ENCODE data around the gene NR4A3. TPM values are rescaled to one million over a fixed set of nuclear protein-coding genes. Genes with fewer than 3 reads are reported as not detected.
A peak's percentile ranks its signal among the peaks of the same experiment; 100 is the strongest.

The NR4A3 gene
- total and polyA plus RNA-seq, 2 experiments from 2014 or later: 0.10 to 0.17 TPM

GRCh38 chr9:99818500-99818899 is 3.2 kb upstream of the NR4A3 start:
- Mint-ChIP-seq H3K36me3 (ENCODE audit: low read depth) (no peaks in the 10 kb centered on the region; the same call in 2 of the 3 replicates), H3K9me3 (no peaks in the 10 kb centered on the region), H3K4me3 (peak overlapping the region; percentile 71), H3K4me1 (peaks cover 43% of the 10 kb centered on the region), H3K27me3 (ENCODE audit: insufficient read depth, low read depth, poor library complexity) (peaks cover 43% of the 10 kb centered on the region), H3K27ac (no peak overlapping the region)
- DNase-seq (ENCODE audit: low spot score) (peak; percentile 27), ATAC-seq (no peak)
- Histone ChIP-seq H3K4me1 (ENCODE audit: insufficient read depth) (peaks cover 44% of the 10 kb centered on the region), H3F3A (replicated peaks; ENCODE audit: low read depth) (peaks cover 19% of the 10 kb centered on the region), H3K9me2 (ENCODE audit: insufficient read depth) (no peaks in the 10 kb centered on the region), H3K79me2 (replicated peaks; ENCODE audit: insufficient read depth) (peaks cover 21% of the 10 kb centered on the region; the same call in 1 of the 2 replicates), H3K36me3 (ENCODE audit: insufficient read depth) (no peaks in the 10 kb centered on the region), H3K27ac (ENCODE audit: low read depth) (no peak overlapping the region), H3K4me3 (peak overlapping the region; percentile 78), H3K27me3 (ENCODE audit: insufficient read depth) (peaks cover 34% of the 10 kb centered on the region), H2AFZ (no peak overlapping the region), H4K20me1 (replicated peaks; ENCODE audit: insufficient read depth) (no peaks in the 10 kb centered on the region), H3K4me2 (peak overlapping the region; percentile 89)
- TF ChIP-seq POLR2AphosphoS5 (IDR thresholded peaks at IDR 0.05; ENCODE audit: low read depth): no peak
- no peak for TF ChIP-seq EZH2 (IDR thresholded peaks at IDR 0.05; ENCODE audit: low read depth, unreplicated experiment)
- TF ChIP-seq CTCF (conservative IDR thresholded peaks at IDR 0.05; ENCODE audit: low read depth in 2 of 2): no peak
- TF ChIP-seq NANOG (IDR thresholded peaks at IDR 0.05; ENCODE audit: borderline replicate concordance): no peak
- no peak for TF ChIP-seq ETS1 (IDR thresholded peaks at IDR 0.05)
- TF ChIP-seq EZH2phosphoT487 (IDR thresholded peaks at IDR 0.05; ENCODE audit: unreplicated experiment): no peak
- no peak for TF ChIP-seq ZNF331 (CRISPR knock-in tag; IDR thresholded peaks at IDR 0.05; ENCODE audit: low read depth)
- TF ChIP-seq CREB1 (CRISPR knock-in tag; IDR thresholded peaks at IDR 0.05; ENCODE audit: low read depth): no peak
- no peak for TF ChIP-seq STAT1 (IDR thresholded peaks at IDR 0.05; ENCODE audit: unreplicated experiment)

- Histone ChIP-seq H3F3A (replicated peaks; ENCODE audit: low read depth) (peaks cover 19% of the 10 kb centered on the region), H4K20me1 (replicated peaks; ENCODE audit: insufficient read depth) (no peaks in the 10 kb centered on the region), H3K4me1 (ENCODE audit: insufficient read depth) (peaks cover 39% of the 10 kb centered on the region), H3K4me2 (peak overlapping the region; percentile 89), H3K9me2 (ENCODE audit: insufficient read depth) (no peaks in the 10 kb centered on the region), H3K36me3 (ENCODE audit: insufficient read depth) (no peaks in the 10 kb centered on the region), H3K27me3 (ENCODE audit: insufficient read depth) (peaks cover 42% of the 10 kb centered on the region), H3K27ac (ENCODE audit: low read depth) (peak overlapping the region; percentile 52; the same call in 1 of the 2 replicates), H3K4me3 (peak overlapping the region; percentile 78), H3K79me2 (replicated peaks; ENCODE audit: insufficient read depth) (peaks cover 21% of the 10 kb centered on the region; the same call in 1 of the 2 replicates), H2AFZ (peak overlapping the region; percentile 57; the same call in 1 of the 2 replicates)
- H3K9me3 Mint-ChIP-seq: no peaks in the 10 kb centered on the region
- DNase-seq (ENCODE audit: low spot score) (peak; percentile 71), ATAC-seq (peak; percentile 37)
- no peaks in the 10 kb centered on the region; the same call in 2 of the 3 replicates for H3K36me3 Mint-ChIP-seq (ENCODE audit: low read depth)
- H3K27ac Mint-ChIP-seq: peak overlapping the region; percentile 63; the same call in 1 of the 2 replicates
- H3K27me3 Mint-ChIP-seq (ENCODE audit: insufficient read depth, low read depth, poor library complexity): peaks cover 50% of the 10 kb centered on the region
- H3K4me1 Mint-ChIP-seq: peaks cover 35% of the 10 kb centered on the region
- TF ChIP-seq CTCF (conservative IDR thresholded peaks at IDR 0.05; ENCODE audit: low read depth in 2 of 2) (no peak), POLR2AphosphoS5 (IDR thresholded peaks at IDR 0.05; ENCODE audit: low read depth) (peak; percentile 80), CREB1 (CRISPR knock-in tag; IDR thresholded peaks at IDR 0.05; ENCODE audit: low read depth) (0 out of 2 replicates have a peak, but pooled peaks have one; percentile 30)
- H3K4me3 Mint-ChIP-seq: peak overlapping the region; percentile 71
Measured at GRCh38 chr9:99819123-99819855, 2.4 kb upstream of the NR4A3 start.

All from GM23338 (cell line).